Karpas-422 (cell line): ENCODE measurements around the gene GAS2L3. TPM values are rescaled to one million over a fixed set of nuclear protein-coding genes. Genes with fewer than 3 reads are reported as not detected.

Experiments used
- DNase-seq: peaks from one replicate; pipeline ENCODE4 v3.0.0-alpha.2; 2015
- H2AFZ ChIP-seq: fragments of 200-600 bp; sonication (generic); 2 replicates; pipeline ENCODE4 v1.6.1; 2014; ENCODE audit warnings: antibody characterized with exemption, low read length, mixed read lengths
- H3K27ac ChIP-seq: fragments of 200-600 bp; sonication (generic); 2 replicates; pipeline ENCODE4 v1.5.1; 2014; ENCODE audit warnings: mild to moderate bottlenecking, low read length, moderate library complexity
- H3K27me3 ChIP-seq: fragments of 200-600 bp; sonication (generic); 2 replicates; pipeline ENCODE4 v1.6.1; 2014; ENCODE audit warnings: low read length, mixed read lengths
- H3K36me3 ChIP-seq: fragments of 200-600 bp; sonication (generic); 2 replicates; pipeline ENCODE4 v1.6.1; 2014; ENCODE audit warnings: low read length, mixed read lengths; ENCODE audit not compliant: insufficient read depth
- H3K4me1 ChIP-seq: fragments of 200-600 bp; sonication (generic); 2 replicates; pipeline ENCODE4 v1.6.1; 2014; ENCODE audit warnings: mild to moderate bottlenecking, low read length, mixed read lengths
- H3K4me2 ChIP-seq: fragments of 200-600 bp; sonication (generic); 2 replicates; pipeline ENCODE4 v1.6.1; 2014; ENCODE audit warnings: low read length, low read depth, mild to moderate bottlenecking; ENCODE audit not compliant: poor library complexity, severe bottlenecking
- H3K4me3 ChIP-seq: fragments of 200-600 bp; sonication (generic); 2 replicates; pipeline ENCODE4 v1.5.1; 2014; ENCODE audit warnings: mild to moderate bottlenecking, antibody characterized with exemption, low read length, mixed read lengths
- H3K79me2 ChIP-seq: fragments of 200-600 bp; sonication (generic); 2 replicates; pipeline ENCODE4 v1.6.1; 2014; ENCODE audit warnings: mild to moderate bottlenecking, low read length, mixed read lengths
- H3K9ac ChIP-seq: fragments of 200-600 bp; sonication (generic); 2 replicates; pipeline ENCODE4 v1.6.0; 2014; ENCODE audit warnings: low read length
- H3K9me2 ChIP-seq: fragments of 200-600 bp; sonication (generic), shearing (Covaris generic); replicated peaks from 2 replicates; pipeline ENCODE4 v1.6.0; 2014; ENCODE audit warnings: mild to moderate bottlenecking, low read length, moderate library complexity; ENCODE audit not compliant: insufficient read depth
- H3K9me3 ChIP-seq: fragments of 300-700, 200-600 bp; sonication (generic); 2 replicates; pipeline ENCODE4 v1.6.1; 2014; ENCODE audit warnings: low read length, mixed read lengths
- H4K20me1 ChIP-seq: fragments of 200-600 bp; sonication (generic); 2 replicates; pipeline ENCODE4 v1.6.1; 2014; ENCODE audit warnings: mild to moderate bottlenecking, antibody characterized with exemption, low read length, low read depth; ENCODE audit not compliant: insufficient read depth
- total RNA-seq: library from RNA; depleted of rRNA; stranded (reverse); fragments of >200 nt; shearing (Covaris generic); gene quantifications from 2 replicates; pipeline ENCODE4 v1.2.3, GENCODE V29; 2014; ENCODE audit warnings: low replicate concordance

GAS2L3 gene
- total RNA-seq, 1 experiment from 2014 or later = 5.7 TPM

DNA sequence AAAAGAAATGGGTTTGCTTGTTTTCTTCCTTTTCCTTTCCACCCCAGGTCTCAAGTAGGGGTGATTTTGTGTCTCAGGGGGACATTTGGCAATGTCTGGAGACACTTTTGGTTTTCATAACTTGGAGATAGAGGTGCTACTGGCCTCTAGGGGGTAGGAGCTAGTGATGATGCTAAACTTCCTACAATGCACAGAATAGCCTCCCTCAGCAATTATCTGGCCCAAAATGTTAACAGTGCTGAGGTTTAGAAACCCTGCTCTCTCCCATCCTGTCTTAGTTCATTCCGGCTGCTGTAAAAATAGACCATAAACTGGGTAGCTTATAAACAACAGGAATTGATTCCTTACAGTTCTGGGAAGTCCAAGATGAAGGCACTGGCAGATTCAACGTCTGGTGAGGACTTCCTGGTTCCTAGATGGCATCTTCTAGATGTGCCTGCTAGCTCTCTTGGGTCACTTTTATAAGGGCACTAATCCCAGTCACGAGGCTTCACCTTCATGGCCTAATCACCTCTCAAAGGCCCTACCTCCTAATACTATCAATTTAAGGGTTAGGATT lies 7.4 kb upstream of the GAS2L3 start:
- Histone ChIP-seq H3K27me3 (no peaks in the 10 kb centered on the region), H4K20me1 (no peaks in the 10 kb centered on the region), H3K9me2 (no peaks in the 10 kb centered on the region), H3K9me3 (no peaks in the 10 kb centered on the region), H2AFZ (no peak overlapping the region), H3K79me2 (no peaks in the 10 kb centered on the region), H3K27ac (no peak overlapping the region), H3K9ac (no peak overlapping the region), H3K36me3 (no peaks in the 10 kb centered on the region), H3K4me2 (no peak overlapping the region), H3K4me1 (no peaks in the 10 kb centered on the region), H3K4me3 (no peak overlapping the region)
- no peak for DNase-seq

DNA sequence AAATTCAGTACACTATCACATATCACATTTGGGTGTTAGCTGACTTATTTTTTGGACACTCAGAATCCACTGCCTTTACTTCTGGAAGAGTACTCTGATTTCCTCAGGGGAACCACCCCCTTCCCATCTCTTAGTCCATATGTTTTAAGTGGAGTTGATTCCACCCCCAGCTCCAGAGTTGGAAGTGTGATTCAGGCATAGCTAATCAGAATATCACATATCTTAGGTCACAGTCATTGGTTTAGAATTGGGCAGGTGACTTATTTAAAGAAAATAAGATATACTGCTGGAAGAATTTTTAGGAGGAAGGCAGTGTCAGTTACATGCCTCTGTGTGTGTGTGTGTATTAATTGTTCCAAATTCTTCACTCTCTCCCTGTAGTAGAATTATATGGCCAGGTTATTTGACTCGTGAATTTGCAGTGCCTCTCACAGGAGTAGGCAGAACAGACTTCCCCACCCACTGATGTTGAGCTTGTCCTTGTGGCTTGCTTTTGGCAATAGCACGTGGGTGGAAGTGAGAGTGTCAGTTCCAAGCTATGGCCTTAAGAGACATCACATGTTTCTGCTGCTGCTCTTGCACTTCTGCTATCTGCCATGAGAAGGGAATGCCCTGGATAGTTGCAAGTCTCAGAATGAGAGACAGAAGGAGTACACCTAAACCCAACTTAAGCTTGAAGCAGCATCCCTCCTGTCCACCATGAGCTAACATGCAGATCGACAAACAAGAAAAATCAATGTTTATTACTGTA lies 6.4 kb upstream of the GAS2L3 start:
- Histone ChIP-seq H3K27ac (no peak overlapping the region), H2AFZ (no peak overlapping the region), H3K9ac (no peak overlapping the region), H3K27me3 (no peaks in the 10 kb centered on the region), H3K79me2 (no peaks in the 10 kb centered on the region), H3K9me2 (no peaks in the 10 kb centered on the region), H4K20me1 (no peaks in the 10 kb centered on the region), H3K9me3 (no peaks in the 10 kb centered on the region), H3K36me3 (no peaks in the 10 kb centered on the region), H3K4me3 (no peak overlapping the region), H3K4me2 (no peak overlapping the region), H3K4me1 (no peaks in the 10 kb centered on the region)
- no peak for DNase-seq

DNA sequence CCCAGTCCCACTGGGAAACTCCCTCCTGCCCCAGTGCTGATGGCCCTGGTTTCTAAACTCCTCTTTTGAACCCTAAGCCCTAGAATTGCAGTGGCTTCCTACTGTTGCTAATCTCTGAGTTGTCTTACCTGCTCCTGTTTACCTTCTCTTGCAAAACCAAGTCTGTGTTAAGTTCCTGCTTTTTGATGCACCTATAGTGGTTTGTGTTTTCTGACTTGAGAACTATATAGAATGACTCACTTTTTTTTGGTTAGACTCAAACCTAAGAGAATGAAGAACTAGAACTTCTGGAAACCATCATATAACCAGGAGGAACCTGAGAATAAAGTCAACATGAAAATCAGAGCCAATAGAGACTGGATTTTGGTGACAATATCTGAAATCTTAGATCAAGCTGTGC lies 5.5 kb upstream of the GAS2L3 start:
- H3K4me1 ChIP-seq = no peaks in the 10 kb centered on the region; the same call in 1 of the 2 replicates
- no peaks in the 10 kb centered on the region for H3K36me3 ChIP-seq
- no peak overlapping the region for H3K27ac ChIP-seq
- no peak overlapping the region for H3K9ac ChIP-seq
- H3K27me3 ChIP-seq = no peaks in the 10 kb centered on the region
- H2AFZ ChIP-seq = no peak overlapping the region
- no peaks in the 10 kb centered on the region for H4K20me1 ChIP-seq
- no peaks in the 10 kb centered on the region for H3K79me2 ChIP-seq
- H3K9me2 ChIP-seq = no peaks in the 10 kb centered on the region
- no peak overlapping the region for H3K4me3 ChIP-seq
- H3K9me3 ChIP-seq = no peaks in the 10 kb centered on the region
- no peak for DNase-seq
- H3K4me2 ChIP-seq = no peak overlapping the region

DNA sequence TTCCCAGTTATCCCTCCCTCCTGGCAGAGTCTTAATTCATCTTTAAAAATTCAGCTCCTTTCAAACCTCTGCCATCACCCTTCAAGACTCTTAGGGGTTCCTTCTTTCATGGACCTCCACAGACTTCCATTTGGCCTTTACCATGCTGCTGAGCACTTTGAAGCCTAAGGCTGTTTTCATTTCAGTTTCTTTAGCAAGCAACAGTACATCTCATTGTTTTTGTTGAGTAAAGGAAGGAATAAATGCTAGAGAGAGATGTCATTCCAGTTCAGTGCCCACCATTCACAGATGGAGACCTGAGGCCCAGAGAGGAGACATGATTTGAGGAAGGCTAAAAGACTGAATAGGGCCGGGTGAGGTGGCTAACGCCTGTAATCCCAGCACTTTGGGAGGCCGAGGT lies 1.3 kb upstream of the GAS2L3 start:
- no peak overlapping the region for H3K27ac ChIP-seq
- H2AFZ ChIP-seq = no peak overlapping the region
- no peak overlapping the region for H3K9ac ChIP-seq
- DNase-seq = no peak
- no peaks in the 10 kb centered on the region for H3K36me3 ChIP-seq
- H3K9me3 ChIP-seq = no peaks in the 10 kb centered on the region
- H3K79me2 ChIP-seq = no peaks in the 10 kb centered on the region
- H3K4me3 ChIP-seq = no peak overlapping the region
- H3K4me2 ChIP-seq = no peak overlapping the region
- no peaks in the 10 kb centered on the region for H3K9me2 ChIP-seq
- H4K20me1 ChIP-seq = no peaks in the 10 kb centered on the region
- H3K4me1 ChIP-seq = peaks cover 14% of the 10 kb centered on the region
- H3K27me3 ChIP-seq = no peaks in the 10 kb centered on the region

DNA sequence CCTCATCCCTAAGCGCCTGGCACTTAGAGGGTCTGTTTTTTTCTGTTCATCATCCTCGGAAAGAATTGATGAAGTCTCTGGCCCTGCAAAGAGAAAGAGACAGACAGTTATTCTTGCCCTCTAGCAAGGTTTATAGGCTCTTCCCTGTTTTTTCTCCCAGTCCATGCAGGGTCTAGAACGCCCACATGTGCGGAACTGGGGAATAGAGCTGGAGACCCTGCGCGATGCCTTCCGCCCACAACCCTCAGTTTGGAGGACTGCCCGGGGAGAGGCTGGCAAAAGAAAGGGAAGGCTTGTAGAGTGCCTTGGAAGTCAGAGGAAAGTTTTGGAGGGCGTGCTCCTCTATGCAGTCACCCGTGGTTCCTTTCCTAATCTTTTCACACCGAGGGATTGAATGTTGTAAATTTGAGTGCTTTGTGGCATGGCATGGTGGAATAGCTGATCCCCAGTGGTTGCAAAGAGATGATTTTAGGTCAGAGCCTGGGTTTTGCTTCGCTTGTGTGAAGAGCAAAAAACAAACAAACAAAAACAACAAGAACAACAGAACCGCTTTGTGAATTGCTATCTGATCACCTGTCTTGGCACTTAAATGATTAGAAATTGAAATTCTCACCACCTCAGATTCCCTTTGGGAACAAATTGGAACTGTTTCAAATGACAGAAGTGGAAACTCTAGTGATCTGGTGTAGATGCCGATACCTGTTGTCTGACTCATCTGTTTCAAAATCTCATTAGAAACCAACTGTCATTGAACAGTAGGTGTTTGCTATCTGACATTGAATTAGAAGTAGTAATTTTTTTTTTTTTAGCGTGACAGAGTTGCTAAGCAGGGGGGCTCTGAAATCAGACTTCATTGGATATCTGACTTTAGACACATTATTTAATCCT lies 947 bp downstream of the GAS2L3 start:
- peaks cover 14% of the 10 kb centered on the region for H3K4me1 ChIP-seq
- H3K27ac ChIP-seq = no peak overlapping the region
- H3K9ac ChIP-seq = peak overlapping the region; percentile 58
- no peaks in the 10 kb centered on the region for H4K20me1 ChIP-seq
- no peaks in the 10 kb centered on the region for H3K79me2 ChIP-seq
- H3K27me3 ChIP-seq = no peaks in the 10 kb centered on the region
- no peaks in the 10 kb centered on the region for H3K9me3 ChIP-seq
- no peaks in the 10 kb centered on the region for H3K9me2 ChIP-seq
- H2AFZ ChIP-seq = peak overlapping the region; percentile 54; the same call in 1 of the 2 replicates
- no peak for DNase-seq
- peak overlapping the region; percentile 63 for H3K4me3 ChIP-seq
- no peaks in the 10 kb centered on the region for H3K36me3 ChIP-seq
- H3K4me2 ChIP-seq = peak overlapping the region; percentile 75

DNA sequence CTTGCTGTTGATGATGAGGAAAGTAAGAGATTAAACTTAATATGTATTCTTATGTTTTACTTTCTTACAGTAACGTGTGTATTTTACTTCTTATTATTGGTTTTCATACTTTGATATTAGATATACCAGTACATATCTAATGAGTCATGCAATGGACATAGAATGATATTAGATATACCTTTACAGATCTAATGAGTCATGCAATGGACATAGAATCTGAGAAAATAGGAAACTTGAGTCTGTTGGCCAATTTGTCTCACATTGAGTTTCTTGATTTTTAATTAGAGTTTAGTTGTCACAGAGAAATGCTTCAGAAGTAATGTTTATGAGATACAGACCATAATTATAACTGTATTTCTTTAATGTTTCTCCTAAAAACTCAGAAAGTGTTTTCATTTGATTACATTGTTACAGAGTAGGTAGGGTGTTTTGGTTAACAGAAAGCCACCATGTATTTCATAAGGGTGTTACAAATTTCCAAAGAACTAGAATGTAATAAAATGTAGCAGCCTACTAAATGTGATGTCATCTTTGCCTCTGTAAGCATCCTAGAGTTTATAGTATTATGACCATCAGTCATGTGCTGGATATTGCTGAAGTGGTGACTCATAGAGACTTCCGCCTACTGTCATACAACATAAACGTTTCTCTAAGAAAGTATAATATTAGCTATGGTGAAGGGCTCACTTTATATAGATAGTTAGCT lies 3.0 kb downstream of the GAS2L3 start:
- Histone ChIP-seq H3K79me2 (no peaks in the 10 kb centered on the region), H2AFZ (no peak overlapping the region), H4K20me1 (no peaks in the 10 kb centered on the region), H3K36me3 (no peaks in the 10 kb centered on the region), H3K27ac (no peak overlapping the region), H3K4me2 (no peak overlapping the region), H3K4me3 (no peak overlapping the region), H3K4me1 (peaks cover 14% of the 10 kb centered on the region), H3K9ac (no peak overlapping the region), H3K9me2 (no peaks in the 10 kb centered on the region), H3K9me3 (no peaks in the 10 kb centered on the region), H3K27me3 (no peaks in the 10 kb centered on the region)
- DNase-seq = no peak

DNA sequence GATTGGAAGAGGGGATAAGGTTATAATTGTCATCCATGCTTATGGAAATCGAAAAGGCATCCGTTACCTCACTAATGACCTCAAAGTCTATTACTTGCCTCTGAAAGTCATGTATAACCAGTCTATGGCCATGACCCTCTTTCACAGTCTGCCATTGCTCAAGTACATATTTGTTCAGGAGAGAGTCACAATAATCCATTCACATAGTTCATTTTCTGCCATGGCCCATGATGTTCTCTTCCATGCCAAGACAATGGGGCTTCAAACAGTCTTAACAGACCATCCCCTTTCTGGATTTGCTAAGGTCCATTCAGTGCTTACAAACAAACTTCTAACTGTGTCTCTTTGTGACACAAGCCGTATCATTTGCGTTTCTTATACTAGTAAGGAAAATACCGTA lies 5.4 kb downstream of the GAS2L3 start:
- no peaks in the 10 kb centered on the region for H3K27me3 ChIP-seq
- no peaks in the 10 kb centered on the region for H3K9me3 ChIP-seq
- no peaks in the 10 kb centered on the region for H4K20me1 ChIP-seq
- H3K27ac ChIP-seq = no peak overlapping the region
- H3K9me2 ChIP-seq = no peaks in the 10 kb centered on the region
- DNase-seq = no peak
- H2AFZ ChIP-seq = no peak overlapping the region
- H3K4me3 ChIP-seq = no peak overlapping the region
- peaks cover 4% of the 10 kb centered on the region for H3K4me1 ChIP-seq
- H3K79me2 ChIP-seq = no peaks in the 10 kb centered on the region
- no peaks in the 10 kb centered on the region for H3K36me3 ChIP-seq
- no peak overlapping the region for H3K4me2 ChIP-seq
- no peak overlapping the region for H3K9ac ChIP-seq

DNA sequence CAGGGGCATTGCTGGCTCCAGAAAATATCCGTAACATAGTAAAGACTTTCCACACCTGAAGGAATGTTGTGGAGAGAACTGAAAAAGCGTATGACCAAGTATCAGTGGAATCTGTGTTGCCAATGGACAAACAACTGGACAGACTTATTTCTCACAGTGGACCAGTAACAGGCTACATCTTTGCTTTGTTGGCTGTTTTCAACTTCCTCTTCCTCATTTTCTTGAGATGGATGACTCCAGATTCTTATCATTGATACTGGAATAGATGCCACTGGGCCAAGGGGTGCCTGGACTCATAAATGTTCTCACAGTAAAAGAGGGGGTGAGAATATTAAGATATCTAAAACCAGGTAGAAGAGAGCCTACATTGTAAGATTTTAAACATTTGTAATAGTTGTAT lies 6.4 kb downstream of the GAS2L3 start:
- Histone ChIP-seq H2AFZ (no peak overlapping the region), H3K4me2 (no peak overlapping the region), H3K4me3 (no peak overlapping the region), H3K79me2 (no peaks in the 10 kb centered on the region), H3K4me1 (no peaks in the 10 kb centered on the region), H3K9me3 (no peaks in the 10 kb centered on the region), H3K27ac (no peak overlapping the region), H3K9me2 (no peaks in the 10 kb centered on the region), H3K36me3 (no peaks in the 10 kb centered on the region), H3K27me3 (no peaks in the 10 kb centered on the region), H3K9ac (no peak overlapping the region), H4K20me1 (no peaks in the 10 kb centered on the region)
- DNase-seq = no peak
